K562 (cell line): ENCODE results near the gene REP15. TPM values are rescaled to one million over a fixed set of nuclear protein-coding genes. Genes with fewer than 3 reads are reported as not detected.
A peak's percentile ranks its signal among the peaks of the same experiment; 100 is the strongest.

Experiments
- CTCF ChIP-seq, 3 experiments: IDR thresholded peaks in 2 of 3; conservative IDR thresholded peaks in 1 of 3; 2 replicates each; pipeline ENCODE4 v1.5.1; 2011 to 2012; ENCODE audit warnings: low read length in 3 of 3, mild to moderate bottlenecking in 3 of 3, control low read depth in 2 of 3, improper control_type of control experiment in 1 of 3, inconsistent platforms in 1 of 3, low read depth in 1 of 3, mixed read lengths in 1 of 3, moderate library complexity in 1 of 3; ENCODE audit not compliant: insufficient read depth in 2 of 3
- ETV1 ChIP-seq: fragments of 450-650 bp; conservative IDR thresholded peaks from 2 replicates; pipeline ENCODE4 v1.6.1; 2016; ENCODE audit warnings: missing genetic modification characterization, control low read depth, low read depth, missing compliant biosample characterization
- HMG20A ChIP-seq: fragments of 450-650 bp; formaldehyde crosslinking; conservative IDR thresholded peaks from 2 replicates; pipeline ENCODE4 v1.4.0; 2020; ENCODE audit warnings: mild to moderate bottlenecking, mixed read lengths
- LEF1 ChIP-seq: fragments of 450-650 bp; IDR thresholded peaks from 2 replicates; pipeline ENCODE4 v1.6.1; 2016; ENCODE audit warnings: mild to moderate bottlenecking
- PBX2 ChIP-seq, 2 experiments: IDR thresholded peaks in 1 of 2; conservative IDR thresholded peaks in 1 of 2; 2 replicates each; pipeline ENCODE4 v1.6.1; 2016; ENCODE audit warnings: low read depth in 2 of 2, mild to moderate bottlenecking in 1 of 2, missing compliant biosample characterization in 1 of 2, missing genetic modification characterization in 1 of 2, moderate library complexity in 1 of 2
- ZBTB8A ChIP-seq: fragments of 450-650 bp; IDR thresholded peaks from 2 replicates; pipeline ENCODE4 v1.6.1; 2018; ENCODE audit warnings: mild to moderate bottlenecking, moderate library complexity; ENCODE audit not compliant: partially characterized antibody
- ZFP1 ChIP-seq: fragments of 450-650 bp; formaldehyde crosslinking; IDR thresholded peaks from 2 replicates; pipeline ENCODE4 v1.4.0; 2020; ENCODE audit warnings: mild to moderate bottlenecking, mixed read lengths
- polyA plus RNA-seq, 8 experiments: library from polyadenylated mRNA; depleted of rRNA in 4 of 8; stranded (reverse) in 5 of 8; unstranded in 3 of 8; fragments of >200 nt; fragmentation: Nextera tagmentation in 2 of 8; fragmentation: Illumina TruSeq in 1 of 8; extraction: Ambion mirVana in 2 of 8; extraction: Trizol in 1 of 8; gene quantifications; 2 replicates each; pipeline versions ENCODE4 v1.2.1 to v1.2.3, GENCODE V29; 2011 to 2014; ENCODE audit warnings: inconsistent platforms in 1 of 8, missing spikeins in 1 of 8
- total RNA-seq, 7 experiments: library from RNA; depleted of rRNA in 6 of 7; stranded (reverse); fragments of >200 nt in 6 of 7; fragmentation: Illumina TruSeq in 2 of 7; extraction: Trizol in 2 of 7; gene quantifications; 2 replicates each; pipeline versions ENCODE4 v1.2.1 to v1.2.3, GENCODE V29; 2011 to 2021; ENCODE audit warnings: low replicate concordance in 1 of 7
- TF ChIP-seq, protein P1 (sequence below): fragments of 250-450 bp; sonication (Bioruptor Pico); IDR thresholded peaks from 2 replicates; pipeline ENCODE4 v1.8.0; 2021; ENCODE audit warnings: moderate library complexity, mild to moderate bottlenecking, inconsistent platforms
- TF ChIP-seq, protein P2 (sequence below): fragments of 450-650 bp; formaldehyde crosslinking; IDR thresholded peaks from 2 replicates; pipeline ENCODE4 v1.4.0; 2022; ENCODE audit warnings: missing genetic modification characterization
- TF ChIP-seq, protein P3 (sequence below): fragments of 250-450 bp; sonication (Bioruptor Pico); IDR thresholded peaks from 2 replicates; pipeline ENCODE4 v1.4.0; 2020; ENCODE audit warnings: mild to moderate bottlenecking, moderate library complexity

REP15 gene
- total and polyA plus RNA-seq, 9 of the 15 experiments (the other 6 are each of a cell fraction or from before 2014, with no cell fraction given) = not detected

DNA sequence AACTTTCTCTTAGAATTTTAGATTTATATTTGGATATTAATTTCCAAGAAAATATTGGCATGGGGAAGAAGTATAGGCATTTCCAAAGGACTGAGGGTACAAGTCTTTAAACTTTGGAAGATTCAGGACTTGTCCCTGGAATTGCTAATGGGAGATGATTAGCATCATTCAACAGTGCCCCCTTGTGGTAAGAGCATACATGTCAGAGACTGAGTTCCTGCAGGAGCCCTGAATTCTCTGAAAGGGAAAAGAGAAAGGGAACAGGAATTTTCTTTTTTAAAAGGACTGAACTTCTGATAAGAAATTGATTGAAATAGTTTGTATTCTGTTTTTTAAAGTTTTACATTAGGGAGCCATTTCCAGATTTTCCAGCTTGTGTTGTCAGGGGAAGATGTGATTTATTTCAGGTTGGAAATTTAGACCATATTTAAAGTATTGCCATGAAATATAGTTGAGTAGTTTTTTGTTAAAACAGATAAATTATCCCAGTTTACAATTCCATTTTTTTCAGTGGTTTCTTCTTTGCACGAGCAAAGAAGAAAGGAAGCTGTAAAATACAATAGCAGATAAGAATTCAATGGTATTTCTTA is 44.0 kb upstream of the REP15 start (continued):
- TF ChIP-seq CTCF (IDR thresholded peaks at IDR 0.05 in 2 of 3, conservative IDR thresholded peaks at IDR 0.05 in 1 of 3; ENCODE audit: insufficient read depth in 2 of 3, low read depth in 1 of 3, low read length in 3 of 3) (peak; percentile 59 to 72 (median 71)), ZFP1 (CRISPR knock-in tag) (no peak), PBX2 (CRISPR knock-in tag; IDR thresholded peaks at IDR 0.05; ENCODE audit: low read depth) (no peak), PBX2 (tag; conservative IDR thresholded peaks at IDR 0.05; ENCODE audit: low read depth) (0 out of 2 replicates have a peak, but pooled peaks have one; percentile 13), HMG20A (CRISPR knock-in tag) (no peak), ZBTB8A (no peak), ETV1 (no peak), LEF1 (no peak)
- TF ChIP-seq, protein P1, sequence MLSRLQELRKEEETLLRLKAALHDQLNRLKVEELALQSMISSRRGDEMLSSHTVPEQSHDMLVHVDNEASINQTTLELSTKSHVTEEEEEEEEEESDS (CRISPR knock-in tag) = no peak
- TF ChIP-seq, protein P2, sequence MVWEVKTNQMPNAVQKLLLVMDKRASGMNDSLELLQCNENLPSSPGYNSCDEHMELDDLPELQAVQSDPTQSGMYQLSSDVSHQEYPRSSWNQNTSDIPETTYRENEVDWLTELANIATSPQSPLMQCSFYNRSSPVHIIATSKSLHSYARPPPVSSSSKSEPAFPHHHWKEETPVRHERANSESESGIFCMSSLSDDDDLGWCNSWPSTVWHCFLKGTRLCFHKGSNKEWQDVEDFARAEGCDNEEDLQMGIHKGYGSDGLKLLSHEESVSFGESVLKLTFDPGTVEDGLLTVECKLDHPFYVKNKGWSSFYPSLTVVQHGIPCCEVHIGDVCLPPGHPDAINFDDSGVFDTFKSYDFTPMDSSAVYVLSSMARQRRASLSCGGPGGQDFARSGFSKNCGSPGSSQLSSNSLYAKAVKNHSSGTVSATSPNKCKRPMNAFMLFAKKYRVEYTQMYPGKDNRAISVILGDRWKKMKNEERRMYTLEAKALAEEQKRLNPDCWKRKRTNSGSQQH = no peak
- TF ChIP-seq, protein P3, sequence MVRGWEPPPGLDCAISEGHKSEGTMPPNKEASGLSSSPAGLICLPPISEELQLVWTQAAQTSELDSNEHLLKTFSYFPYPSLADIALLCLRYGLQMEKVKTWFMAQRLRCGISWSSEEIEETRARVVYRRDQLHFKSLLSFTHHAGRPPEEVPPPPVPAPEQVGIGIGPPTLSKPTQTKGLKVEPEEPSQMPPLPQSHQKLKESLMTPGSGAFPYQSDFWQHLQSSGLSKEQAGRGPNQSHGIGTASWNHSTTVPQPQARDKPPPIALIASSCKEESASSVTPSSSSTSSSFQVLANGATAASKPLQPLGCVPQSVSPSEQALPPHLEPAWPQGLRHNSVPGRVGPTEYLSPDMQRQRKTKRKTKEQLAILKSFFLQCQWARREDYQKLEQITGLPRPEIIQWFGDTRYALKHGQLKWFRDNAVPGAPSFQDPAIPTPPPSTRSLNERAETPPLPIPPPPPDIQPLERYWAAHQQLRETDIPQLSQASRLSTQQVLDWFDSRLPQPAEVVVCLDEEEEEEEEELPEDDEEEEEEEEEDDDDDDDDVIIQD = no peak
